A549 (cell line): Measurements from ENCODE around the gene TMEM141.

ENCODE experiments used
- CTCF ChIP-seq: fragments of >200 bp; sonication (Bioruptor Twin); formaldehyde crosslinking; IDR thresholded peaks from 3 replicates; pipeline ENCODE4 v1.5.1; 2016
- GATA3 ChIP-seq: IDR thresholded peaks from 2 replicates; pipeline ENCODE4 v1.6.1; 2012; ENCODE audit warnings: borderline replicate concordance
- HDAC2 ChIP-seq: fragments of 200-600 bp; sonication (generic); IDR thresholded peaks from 2 replicates; pipeline ENCODE4 v1.6.1; 2016
- KDM1A ChIP-seq: fragments of 200-600 bp; sonication (generic); IDR thresholded peaks from 2 replicates; pipeline ENCODE4 v1.6.1; 2016; ENCODE audit warnings: low read depth, mild to moderate bottlenecking
- MAFK ChIP-seq: fragments of 450-650 bp; IDR thresholded peaks from 2 replicates; pipeline ENCODE4 v1.6.1; 2014; ENCODE audit not compliant: partially characterized antibody
- MYC ChIP-seq: IDR thresholded peaks from 2 replicates; pipeline ENCODE4 v1.6.1; 2012; ENCODE audit warnings: mild to moderate bottlenecking, inconsistent platforms, low read length, improper control_type of control experiment, borderline replicate concordance
- PBX3 ChIP-seq: IDR thresholded peaks from 2 replicates; pipeline ENCODE4 v1.6.1; 2012
- POLR2A ChIP-seq: IDR thresholded peaks from 2 replicates; pipeline ENCODE4 v1.6.1; 2012; ENCODE audit warnings: mild to moderate bottlenecking, low read length
- POLR2AphosphoS2 ChIP-seq: conservative IDR thresholded peaks from 2 replicates; pipeline ENCODE4 v1.6.1; 2012; ENCODE audit warnings: low read length, improper control_type of control experiment, inconsistent platforms
- SMC3 ChIP-seq: fragments of >200 bp; sonication (Bioruptor Twin); formaldehyde crosslinking; IDR thresholded peaks from 3 replicates; pipeline ENCODE4 v1.6.1; 2018; ENCODE audit warnings: inconsistent platforms
- SREBF2 ChIP-seq: fragments of 450-650 bp; IDR thresholded peaks from 2 replicates; pipeline ENCODE4 v1.6.1; 2014; ENCODE audit warnings: mild to moderate bottlenecking, moderate library complexity

GRCh38 chr9:136761545-136761981 lies 29.6 kb upstream of the TMEM141 start:
- TF ChIP-seq MAFK (no peak), CTCF (no peak), MYC (no peak), HDAC2 (no peak), POLR2A (no peak), SREBF2 (no peak), KDM1A (0 out of 2 replicates have a peak, but pooled peaks have one; percentile 17), PBX3 (no peak), GATA3 (no peak), SMC3 (no peak), POLR2AphosphoS2 (no peak)
